Activated effector memory CD4-positive, alpha-beta T cell treated with anti-CD3 and anti-CD28 coated beads, Interleukin-2, amount 50 U/mL, for 16 hours (primary cell): ENCODE results near the gene ZFPM1.

Experiments
- DNase-seq: peaks from one replicate; pipeline ENCODE4 v3.0.0-alpha.2; 2020

The ZFPM1 gene

DNA sequence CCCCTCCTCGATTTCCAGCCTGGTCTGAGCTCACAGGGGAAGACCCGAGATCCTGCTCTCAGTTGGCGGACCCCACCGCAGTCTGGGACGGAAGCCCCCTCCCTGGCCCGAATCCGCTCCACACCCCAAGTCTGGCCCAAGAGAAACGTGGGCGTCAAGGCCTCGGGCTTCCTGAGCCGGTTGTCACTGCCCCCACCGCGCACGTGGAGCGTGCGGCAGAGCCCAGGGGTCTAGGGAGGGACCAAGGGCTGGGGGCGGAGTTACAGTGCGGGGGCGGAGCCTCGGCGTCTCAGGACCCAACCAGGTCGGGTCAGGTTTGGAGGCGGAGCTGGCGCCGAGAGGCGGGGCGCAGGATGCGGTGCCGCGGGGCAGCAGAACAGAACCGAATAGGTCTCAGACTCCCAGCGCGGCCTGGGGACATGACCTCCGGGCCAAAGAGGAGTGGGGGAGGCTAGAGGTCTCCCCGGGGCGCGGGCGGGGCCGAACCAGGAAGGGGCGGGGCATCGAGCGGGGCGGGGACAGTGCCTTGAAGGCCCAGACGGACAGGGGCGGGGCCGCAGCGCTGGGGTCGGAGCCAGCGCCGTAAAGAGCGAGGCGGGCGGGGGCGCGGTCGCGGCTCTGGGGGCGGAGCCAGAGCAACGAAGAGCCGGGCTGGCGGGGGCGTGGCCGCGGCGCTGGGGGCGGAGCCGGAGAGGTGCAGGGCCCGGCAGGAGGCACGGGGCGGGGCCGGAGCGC lies 431 bp upstream of the ZFPM1 start:
- DNase-seq = peak; percentile 100

DNA sequence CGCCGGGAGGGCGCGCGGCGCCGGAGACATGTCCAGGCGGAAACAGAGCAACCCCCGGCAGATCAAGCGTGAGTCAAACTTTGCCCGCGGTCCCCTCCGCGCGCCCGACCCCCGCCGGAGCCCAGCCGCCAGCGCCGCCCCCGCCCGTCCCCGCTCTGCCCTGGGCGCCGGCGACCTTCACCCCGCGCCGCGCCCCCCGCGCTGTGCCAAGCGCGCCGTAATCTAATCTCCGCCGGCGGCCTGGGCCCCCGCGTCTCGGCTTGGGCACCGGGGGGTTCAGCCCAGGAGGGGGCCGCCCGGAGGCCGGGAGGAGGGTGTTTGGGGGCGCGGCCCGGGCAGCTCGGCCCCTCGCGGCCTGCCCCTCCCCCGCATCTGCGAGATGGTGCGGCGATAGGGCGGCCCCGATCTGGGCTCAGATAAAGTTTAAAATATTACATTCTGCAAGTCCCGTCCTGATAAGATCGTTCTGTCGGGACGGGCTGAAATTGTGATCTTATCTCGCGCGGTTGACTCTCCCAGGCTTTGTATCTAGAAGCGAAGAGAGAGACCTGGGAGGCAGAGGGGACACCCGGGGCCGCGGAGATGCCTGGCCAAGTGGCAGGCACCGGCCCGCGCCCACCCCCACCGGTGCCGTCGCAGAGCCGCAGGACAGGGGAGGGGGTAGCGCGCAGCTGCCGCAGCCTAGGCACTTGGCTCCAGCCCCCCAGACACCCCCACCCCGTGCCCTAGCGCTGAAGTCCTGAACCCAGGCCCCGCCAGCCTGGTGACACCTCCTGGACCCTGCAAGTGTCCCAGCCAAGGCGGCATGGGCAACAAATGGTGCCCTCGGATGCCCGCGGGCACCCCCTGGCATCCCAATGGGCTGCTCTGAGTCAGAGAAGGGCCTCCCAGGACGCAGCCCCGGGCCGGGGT lies 787 bp downstream of the ZFPM1 start:
- DNase-seq = peak; percentile 84

DNA sequence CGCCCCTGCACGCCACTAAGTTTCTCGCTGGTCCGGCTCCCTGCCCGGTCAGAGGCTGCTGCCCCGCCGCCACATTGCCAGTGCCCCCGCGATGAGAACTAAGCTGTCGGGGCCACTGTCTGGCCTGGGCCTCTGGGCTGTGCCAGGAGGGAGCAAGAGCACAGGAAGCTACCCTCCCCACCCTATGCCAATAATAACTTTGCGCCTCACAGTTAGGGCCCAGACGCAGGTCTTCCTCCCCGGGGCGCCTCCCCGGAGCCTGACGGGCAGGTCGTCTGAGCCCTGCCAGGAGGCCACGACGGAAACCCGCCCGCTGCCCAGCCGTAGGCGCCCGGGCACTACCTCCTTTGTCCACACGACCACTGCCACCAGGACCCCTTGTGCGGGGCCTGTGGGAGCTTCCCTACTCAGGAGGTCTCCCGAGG lies 1.5 kb downstream of the ZFPM1 start:
- DNase-seq = no peak

DNA sequence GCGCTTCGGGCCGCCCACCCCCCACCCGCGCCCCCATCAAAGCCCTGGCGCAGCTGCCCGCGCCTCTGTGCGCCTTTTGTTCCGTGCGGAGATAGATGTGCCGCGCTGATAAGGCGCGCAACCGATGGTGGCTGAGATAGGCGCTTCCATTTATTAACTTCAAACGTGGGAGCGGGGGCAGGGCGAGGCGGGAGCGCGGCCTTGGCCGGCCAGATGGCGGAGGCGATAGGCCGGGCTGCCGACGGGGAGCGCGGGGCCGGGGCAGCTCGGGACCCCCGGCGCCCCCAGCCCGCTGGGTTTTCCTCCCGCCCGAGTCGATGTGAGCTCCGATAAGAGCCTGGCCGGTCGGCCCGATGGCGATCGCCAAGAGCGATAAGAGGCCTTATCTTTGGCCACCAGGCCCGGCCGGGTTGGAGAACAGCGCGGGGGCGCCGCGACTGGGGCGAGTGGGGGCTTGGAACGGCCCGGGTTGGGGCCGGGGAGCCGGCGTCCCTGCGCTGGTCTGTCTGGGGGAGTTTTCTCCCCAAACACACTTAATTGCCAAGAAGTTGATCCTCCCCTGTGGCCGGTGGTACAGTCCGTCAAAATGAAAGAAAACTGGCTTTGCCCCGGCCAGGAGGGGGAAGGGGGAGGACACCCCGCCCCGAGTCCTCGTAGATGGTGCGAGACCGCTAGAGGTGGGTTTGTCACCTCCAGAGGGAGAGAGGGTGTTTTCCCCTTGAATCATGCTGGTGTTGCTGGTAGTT lies 2.7 kb downstream of the ZFPM1 start:
- DNase-seq = peak; percentile 92

DNA sequence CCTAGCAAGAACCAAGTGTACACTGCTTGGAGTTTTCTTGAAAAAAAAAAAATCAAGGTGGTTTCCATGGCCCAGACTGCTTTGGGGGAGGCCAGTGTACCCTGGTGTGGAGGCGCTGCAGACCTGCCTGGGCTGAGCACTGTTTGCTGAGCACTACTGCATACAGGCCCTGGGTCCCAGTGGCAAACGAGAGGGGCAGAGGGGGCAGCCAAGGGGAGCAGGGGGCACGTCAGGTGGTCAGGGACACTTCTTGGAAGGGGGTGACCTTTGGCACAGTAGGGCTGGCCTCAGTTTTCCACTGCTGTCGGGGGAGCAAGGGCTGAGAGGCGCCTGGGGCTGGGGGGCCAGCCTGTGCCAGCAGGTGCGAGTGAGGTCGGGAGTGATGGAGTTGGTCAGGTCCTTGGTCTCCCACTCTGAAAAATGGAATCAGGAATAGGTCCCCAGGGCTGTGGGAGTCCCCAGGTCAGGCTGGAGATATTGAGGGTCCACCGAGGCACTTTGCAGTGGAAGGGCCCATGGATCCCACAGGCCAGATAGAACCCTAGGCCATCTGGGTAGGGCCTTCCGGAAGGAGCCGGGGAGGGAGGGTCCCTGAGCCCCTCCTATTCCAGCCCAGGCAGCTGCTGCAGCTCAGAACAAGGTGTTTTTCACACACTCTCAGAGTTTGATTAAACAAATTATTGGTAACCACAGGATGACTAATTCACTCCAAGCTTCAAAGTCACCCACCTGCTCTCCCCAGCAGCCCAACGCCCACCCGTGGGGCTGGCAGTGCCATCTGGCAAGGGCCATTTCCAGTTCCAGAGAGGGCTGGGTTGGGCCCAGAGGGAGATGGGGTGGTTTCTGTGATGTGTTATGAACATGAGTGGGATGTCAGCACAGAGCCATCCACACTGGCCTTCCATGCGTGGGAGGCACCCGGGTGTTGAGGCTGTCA lies 3.5 kb downstream of the ZFPM1 start:
- DNase-seq = peak; percentile 92

DNA sequence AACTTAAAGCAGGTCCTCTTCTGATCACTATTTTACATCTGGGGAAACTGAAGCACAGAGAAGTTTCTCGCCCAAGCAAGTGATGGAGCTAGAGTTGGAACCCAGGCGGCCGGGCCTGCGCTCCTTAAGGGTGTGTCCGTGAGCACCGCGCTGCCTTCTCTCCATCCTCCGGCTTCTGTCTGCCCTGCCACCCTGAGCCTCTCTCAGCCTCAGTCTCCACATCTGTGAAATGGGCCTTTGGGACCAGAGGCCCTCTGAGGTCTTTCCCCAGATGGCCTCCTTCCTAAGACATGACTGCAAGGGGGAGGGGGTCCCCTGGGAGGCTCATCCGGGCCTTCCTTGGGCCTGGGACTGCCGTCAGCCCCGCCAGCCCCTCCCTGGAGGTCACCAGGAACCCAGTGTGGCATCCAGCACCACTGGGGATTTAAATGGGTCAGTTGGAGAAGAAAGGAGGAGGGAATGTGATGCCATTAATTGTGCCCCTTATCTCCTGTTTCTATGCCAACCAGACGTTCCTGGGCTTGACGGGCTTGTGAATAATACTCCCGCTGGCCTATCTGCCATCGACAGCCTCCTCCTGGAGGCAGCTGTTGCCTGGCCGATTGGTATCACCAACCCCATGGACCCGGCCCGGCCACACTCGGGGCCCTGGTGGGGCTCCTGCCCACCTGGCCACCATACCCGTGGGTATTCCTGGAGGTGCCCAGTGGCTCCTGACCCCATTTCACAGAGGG lies 5.1 kb downstream of the ZFPM1 start:
- no peak for DNase-seq

DNA sequence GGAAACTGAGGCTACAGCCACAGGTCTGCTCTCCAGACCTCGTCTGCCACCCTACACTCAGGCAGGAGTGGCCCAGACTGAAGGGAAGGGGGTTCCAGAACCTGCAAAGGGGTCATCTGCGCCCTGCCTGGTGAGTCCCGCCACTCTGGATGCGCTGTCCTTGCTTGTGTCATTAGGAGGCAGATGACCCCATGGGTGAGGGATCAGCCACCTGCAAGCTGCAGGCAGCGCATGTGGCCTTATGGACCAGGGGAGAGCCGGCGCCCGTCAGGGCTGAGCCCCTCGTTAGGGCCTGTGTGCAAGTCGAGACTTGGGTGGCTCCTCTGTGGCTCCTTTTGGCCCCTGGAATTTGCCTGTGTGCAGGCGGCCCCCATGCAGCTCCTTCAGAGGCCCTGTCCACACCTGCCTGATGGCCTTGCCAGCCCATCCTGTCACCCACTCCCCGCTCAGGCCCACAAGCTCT lies 5.7 kb downstream of the ZFPM1 start:
- DNase-seq = no peak

DNA sequence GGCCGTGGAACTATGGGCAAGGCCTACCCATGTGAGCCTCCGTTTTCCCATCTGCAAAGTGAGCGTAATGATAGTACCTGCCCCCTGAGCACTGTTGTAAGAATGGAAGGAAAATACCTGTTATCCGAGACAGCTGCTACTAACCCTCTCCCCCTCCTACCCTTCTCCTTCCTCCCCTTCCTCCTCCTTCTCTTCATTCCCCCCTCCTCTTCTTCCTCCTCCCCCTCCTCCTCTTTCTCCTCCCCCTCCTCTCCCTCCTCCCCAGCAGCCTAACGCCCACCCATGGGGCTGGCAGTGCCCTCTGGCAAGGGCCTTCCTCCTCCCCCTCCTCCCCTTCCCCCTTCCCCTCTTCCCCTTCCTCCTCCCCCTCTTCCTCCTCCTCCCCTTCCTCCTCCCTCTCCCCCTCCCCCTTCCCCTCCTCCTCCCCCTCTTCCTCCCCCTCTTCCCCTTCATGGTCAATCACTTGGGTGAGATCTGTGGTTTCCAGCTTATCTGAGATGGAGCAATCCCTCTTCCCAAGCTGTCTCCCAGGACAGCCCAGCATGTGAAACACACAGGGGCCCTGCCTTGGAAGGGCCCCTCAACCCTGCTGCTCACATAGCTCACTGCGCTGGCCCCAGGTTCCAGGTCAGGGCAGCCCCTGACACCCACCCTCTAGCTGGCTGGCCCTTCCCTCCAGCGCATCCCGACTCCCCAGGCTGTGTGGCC lies 6.4 kb downstream of the ZFPM1 start:
- DNase-seq = no peak

DNA sequence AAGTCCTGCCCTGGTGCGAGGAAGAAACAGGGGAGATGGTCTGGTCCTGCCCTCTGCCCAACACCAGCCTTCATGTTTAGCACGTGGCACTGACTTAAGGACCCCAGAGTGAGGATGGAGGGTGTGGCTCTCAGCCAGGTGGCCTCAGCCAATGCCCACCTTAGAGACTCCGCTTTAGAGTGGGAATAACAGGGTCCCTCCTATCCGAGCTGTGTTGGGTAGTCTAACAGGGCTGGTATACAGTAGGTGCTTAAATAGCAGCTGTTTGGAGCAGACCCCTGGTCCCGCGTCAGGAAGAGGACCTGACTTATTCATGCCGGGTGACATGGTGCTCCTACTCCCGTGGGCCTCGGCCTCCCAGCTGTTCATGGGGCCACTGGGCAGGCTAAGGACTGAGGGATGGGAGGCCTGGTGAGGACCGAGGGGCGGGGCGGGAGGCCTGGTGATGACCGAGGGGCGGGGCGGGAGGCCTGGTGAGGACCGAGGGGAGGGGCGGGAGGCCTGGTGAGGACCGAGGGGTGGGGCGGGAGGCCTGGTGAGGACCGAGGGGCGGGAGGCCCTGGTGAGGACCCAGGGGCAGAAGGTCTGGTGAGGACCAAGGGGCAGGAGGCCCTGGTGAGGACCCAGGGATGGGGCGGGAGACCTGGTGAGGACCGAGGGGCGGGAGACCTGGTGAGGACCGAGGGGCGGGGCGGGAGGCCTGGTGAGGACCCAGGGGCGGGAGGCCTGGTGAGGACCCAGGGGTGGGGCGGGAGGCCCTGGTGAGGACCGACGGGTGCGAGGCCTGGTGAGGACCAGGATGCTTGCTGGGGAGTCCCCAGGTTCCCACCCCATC lies 7.6 kb downstream of the ZFPM1 start:
- no peak for DNase-seq

DNA sequence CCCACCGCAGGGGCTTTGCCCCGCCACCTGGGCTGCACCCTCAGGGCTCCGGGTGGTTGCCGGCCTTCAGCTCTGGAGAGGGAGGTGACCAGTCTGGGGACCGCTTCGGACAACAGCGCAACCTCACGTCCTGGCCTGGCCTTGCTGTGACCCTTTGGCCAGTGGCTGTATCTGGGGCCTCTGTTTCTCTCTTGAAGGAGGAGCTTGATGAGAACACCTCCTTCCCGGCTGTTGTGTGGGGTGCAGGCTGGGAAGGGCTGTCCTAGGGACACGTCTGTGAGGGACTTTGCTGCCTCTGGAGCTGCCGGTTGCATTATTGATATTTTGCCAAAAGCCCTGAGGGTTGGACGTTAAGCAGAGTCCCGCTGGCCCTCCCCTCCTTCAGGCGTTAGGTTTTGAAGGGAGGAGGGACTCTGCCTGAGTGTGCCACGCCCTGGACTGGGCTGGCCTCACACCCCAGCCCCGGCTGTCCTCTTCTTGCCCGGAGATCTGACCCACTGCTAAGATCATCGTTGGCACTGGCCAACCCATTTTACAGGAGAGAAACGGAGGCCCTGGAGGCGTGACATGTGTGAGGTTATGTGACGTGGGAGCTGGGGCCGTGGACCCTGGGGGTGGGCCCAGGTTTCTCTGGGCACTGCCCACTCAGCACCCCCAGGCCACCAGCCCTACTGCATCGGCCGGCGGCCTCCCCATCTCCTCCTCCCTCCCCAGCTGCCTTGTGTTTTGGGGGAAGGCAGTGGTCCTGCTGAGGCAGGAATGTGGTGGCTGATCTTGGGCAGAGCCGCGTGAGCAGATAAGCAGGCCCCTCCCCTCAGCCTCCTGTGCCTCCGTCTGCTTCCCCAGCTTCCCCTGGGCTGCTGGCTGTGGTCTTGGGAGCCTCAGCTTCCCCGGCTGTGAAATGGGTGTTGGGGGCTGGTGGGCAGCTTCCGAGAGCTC lies 8.5 kb downstream of the ZFPM1 start:
- DNase-seq = no peak

DNA sequence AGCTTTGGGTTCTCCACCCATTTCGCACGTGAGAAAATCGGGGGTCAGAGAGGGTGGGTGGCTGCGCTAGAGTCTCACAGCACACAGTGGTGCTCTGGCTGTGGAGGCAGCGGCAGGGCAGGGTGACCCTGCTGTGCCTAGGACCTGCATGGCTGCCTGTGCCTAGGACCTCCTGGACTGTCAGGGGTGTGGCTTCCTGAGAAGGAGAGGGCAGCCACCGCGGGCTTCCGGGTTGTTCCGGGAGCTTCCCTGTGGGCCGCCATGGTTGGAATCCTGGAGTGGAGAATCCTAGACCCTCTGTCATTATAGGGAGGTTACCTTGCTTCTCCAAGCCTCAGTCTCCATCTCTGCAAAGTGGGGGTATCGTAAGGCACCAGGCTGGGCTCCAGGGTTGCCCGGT lies 9.3 kb downstream of the ZFPM1 start:
- no peak for DNase-seq

DNA sequence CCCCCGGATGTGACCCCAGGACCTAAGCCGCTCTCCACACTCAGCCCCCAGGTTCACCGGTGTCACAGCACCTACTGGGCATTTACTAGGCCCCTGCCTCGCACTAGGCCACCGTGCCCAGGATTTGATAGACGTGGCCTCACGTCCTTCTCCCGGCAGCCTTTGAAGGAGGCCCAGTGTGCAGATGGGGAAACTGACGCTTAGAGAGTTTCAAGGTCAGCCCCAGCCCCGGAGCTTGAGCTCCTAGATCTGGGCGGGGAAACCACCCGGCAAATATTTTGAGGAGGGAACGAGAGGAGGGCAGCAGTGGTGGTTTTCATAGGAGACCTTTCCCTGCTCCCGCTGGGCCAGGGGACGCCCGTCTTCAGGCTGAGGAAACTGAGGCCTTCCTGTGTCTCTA lies 10.3 kb downstream of the ZFPM1 start:
- DNase-seq = no peak

DNA sequence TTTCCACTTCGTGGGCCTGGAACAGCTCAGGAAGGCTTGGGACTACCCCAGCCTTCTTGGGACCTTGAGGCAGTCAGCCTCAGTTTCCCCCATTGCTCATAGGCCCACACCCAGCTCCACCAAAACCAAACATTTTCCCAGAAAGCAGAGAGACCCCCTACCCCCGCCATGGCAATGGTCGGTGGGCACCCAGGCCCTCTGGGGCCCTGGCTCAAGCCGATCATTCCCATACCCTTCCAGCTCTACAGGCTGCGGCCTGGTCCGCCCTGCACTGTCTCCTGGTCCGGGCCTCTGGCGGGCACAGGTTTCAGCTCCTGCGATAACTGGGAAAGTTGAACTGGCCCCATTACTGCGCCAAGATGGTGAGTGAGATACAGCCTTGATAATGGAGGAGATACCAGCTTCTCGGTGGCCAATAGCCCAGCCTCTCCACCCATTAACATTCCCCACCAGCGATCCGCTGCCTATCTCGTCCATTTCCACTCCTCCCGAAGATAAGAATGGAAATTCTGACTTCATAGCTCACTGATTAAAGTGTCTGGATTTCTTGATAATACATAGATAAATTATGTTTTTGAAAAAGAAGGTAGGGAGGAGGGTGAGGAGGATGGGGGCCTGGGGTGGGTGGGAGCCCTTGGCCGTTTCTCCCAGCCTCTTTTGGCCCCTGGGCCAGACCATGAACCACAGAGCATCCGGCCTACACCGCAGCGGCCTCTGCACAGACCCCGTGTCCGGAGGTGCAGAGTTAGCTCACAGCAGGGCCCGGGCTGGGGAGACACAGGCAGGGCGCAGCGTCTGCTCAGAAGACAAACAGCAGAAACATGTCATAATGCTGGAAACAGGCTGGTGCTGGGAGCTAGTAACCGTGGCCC lies 11.6 kb downstream of the ZFPM1 start:
- no peak for DNase-seq

DNA sequence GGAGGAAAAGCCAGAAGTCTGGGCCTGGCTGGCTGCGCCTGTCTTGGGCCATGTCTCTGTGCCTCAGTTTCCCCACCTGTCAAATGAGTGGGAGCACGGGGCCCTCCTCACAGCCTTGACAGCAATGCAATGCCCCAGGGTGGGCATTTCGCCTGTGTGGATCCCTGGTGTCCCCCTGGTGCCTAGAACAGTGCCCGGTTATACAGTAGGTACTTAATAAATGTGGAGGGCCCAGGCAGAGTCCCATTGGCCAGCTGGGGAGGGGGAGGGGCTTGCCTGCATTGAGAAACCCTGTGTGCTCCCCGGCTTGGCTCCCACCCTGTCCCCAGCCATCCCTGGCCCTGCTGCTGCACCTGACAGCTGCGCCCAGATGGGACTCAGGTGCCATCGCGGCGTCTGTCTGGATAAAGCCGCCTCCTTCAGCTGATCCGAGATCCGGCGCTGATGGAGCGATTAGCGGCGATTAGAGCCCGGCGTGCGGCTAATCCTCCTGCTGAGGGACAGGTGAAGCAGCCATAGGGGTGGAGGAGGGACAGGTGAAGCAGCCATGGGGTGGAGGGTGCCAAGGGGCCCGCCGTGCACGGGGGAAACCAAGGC lies 12.4 kb downstream of the ZFPM1 start:
- no peak for DNase-seq

DNA sequence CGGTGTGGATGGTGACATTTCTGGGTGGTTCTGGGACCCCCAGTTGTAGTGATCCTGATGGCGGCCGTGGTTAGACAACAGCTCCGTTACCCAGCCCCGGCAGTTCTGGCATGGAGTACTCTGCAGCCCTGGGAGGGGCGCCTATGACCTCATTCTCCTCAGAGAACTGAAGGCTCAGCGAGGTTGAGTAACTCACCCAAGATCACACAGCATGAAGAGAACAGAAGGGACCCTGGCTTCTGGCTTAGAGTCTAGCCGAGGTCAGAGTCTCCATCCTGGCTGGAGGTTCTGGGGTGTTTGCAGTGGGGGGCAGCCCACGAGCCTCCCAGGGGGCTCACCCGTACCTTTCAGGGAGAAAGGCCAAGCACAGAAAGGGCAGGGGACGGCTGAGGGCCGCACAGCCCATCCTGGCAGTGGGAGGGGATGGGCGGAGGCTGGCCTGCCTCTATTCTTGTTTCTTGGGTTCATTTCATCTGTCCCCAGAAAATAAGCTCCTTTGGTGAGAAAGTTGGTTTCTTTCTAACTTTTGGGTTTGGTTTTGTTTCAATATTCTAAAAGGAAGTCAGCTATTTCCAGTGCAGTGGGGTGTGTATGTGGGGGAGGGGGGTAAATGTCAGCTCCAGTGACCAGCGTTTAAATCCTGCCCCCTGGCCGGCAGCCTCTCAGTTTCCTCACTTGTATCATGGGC lies 13.2 kb downstream of the ZFPM1 start:
- DNase-seq = no peak

DNA sequence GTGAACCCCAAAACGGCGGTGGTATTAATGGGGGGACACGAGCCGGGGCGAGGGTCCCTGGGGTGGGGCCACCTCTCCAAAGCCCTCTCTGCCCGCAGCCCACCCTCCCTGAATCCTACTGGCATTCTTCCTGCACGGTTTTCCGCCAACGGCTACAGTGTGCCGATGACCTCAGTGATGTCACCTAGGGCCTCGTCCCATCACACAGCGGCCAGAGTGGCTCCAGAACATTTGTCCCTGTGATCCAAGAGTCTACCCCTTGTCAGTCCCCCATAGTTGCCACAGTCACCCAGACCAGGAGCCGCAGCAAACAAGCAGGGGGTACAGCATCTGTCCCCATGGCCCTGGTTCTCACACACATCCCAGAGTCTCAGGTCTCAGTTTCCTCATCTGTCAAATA lies 13.9 kb downstream of the ZFPM1 start:
- no peak for DNase-seq

DNA sequence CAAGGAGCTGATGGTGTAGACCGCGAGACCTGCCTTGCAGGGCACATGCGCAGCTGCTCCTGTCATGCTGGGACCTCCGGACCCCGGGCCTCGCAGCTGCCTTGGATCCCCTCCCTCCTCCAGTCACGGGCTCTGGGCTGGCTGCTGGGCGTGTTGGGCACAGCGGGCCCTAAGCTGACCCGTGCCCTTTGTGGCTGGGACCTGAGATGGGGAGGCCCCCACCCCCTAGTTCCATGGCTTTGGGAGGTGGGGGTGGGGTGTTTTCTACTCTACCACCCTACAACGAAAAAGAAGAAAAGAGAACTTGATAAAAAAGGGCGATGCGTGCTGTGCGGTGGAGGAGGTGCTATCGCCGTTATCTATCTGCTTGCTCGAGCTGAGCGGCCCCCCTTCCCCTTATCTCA lies 14.5 kb downstream of the ZFPM1 start:
- DNase-seq = no peak
